ENCODE data around the gene POR. TPM values are rescaled to one million over a fixed set of nuclear protein-coding genes. Genes with fewer than 3 reads are reported as not detected.

The POR gene
- total RNA-seq, 1 experiment from 2014 or later = 151 TPM

DNA sequence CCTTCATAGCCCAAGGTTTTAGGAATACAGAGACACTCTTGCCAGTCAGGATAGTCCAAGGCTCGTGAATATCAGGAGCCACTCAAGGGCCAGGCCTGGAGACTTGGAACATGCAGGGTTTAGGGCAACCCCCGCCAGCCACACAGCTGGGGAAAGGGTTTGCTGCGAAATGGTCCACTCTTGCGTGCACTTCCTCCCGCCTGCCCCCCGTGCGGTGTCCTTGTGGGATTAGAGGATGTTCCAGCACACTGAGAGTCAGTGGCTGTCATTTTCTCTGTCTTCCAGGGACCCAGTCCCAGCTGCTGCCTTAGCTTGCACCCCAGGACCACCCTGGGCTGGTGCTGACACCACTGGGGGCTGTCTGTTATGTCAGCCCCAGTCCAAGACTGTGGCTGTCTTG, 38.5 kb downstream of the POR start:
- Mint-ChIP-seq H3K36me3 (peaks cover 29% of the 10 kb centered on the region), H3K4me1 (peaks cover 16% of the 10 kb centered on the region), H3K27ac (no peak overlapping the region), H3K4me3 (no peak overlapping the region), H3K9me3 (no peaks in the 10 kb centered on the region), H3K27me3 (ENCODE audit: low read depth) (no peaks in the 10 kb centered on the region)
- ChIA-PET POLR2A (no interaction called here), CTCF (no interaction called here)
- DNase-seq (ENCODE audit: low spot score) = no peak
- no peak for ATAC-seq
- TF ChIP-seq FOXP1 (CRISPR knock-in tag; IDR thresholded peaks at IDR 0.05; ENCODE audit: borderline replicate concordance) = no peak
- TF ChIP-seq MXD4 (CRISPR knock-in tag; IDR thresholded peaks at IDR 0.05; ENCODE audit: borderline replicate concordance) = no peak
- TF ChIP-seq PRRX2 (CRISPR knock-in tag; IDR thresholded peaks at IDR 0.05) = no peak
- no peak for TF ChIP-seq PREB (CRISPR knock-in tag; IDR thresholded peaks at IDR 0.05; ENCODE audit: borderline replicate concordance)
- TF ChIP-seq, protein P1, sequence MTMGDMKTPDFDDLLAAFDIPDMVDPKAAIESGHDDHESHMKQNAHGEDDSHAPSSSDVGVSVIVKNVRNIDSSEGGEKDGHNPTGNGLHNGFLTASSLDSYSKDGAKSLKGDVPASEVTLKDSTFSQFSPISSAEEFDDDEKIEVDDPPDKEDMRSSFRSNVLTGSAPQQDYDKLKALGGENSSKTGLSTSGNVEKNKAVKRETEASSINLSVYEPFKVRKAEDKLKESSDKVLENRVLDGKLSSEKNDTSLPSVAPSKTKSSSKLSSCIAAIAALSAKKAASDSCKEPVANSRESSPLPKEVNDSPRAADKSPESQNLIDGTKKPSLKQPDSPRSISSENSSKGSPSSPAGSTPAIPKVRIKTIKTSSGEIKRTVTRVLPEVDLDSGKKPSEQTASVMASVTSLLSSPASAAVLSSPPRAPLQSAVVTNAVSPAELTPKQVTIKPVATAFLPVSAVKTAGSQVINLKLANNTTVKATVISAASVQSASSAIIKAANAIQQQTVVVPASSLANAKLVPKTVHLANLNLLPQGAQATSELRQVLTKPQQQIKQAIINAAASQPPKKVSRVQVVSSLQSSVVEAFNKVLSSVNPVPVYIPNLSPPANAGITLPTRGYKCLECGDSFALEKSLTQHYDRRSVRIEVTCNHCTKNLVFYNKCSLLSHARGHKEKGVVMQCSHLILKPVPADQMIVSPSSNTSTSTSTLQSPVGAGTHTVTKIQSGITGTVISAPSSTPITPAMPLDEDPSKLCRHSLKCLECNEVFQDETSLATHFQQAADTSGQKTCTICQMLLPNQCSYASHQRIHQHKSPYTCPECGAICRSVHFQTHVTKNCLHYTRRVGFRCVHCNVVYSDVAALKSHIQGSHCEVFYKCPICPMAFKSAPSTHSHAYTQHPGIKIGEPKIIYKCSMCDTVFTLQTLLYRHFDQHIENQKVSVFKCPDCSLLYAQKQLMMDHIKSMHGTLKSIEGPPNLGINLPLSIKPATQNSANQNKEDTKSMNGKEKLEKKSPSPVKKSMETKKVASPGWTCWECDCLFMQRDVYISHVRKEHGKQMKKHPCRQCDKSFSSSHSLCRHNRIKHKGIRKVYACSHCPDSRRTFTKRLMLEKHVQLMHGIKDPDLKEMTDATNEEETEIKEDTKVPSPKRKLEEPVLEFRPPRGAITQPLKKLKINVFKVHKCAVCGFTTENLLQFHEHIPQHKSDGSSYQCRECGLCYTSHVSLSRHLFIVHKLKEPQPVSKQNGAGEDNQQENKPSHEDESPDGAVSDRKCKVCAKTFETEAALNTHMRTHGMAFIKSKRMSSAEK (CRISPR knock-in tag; IDR thresholded peaks at IDR 0.05; ENCODE audit: borderline replicate concordance) = no peak
- TF ChIP-seq FOXJ3 (CRISPR knock-in tag; IDR thresholded peaks at IDR 0.05; ENCODE audit: borderline replicate concordance) = no peak
- TF ChIP-seq, protein P2, sequence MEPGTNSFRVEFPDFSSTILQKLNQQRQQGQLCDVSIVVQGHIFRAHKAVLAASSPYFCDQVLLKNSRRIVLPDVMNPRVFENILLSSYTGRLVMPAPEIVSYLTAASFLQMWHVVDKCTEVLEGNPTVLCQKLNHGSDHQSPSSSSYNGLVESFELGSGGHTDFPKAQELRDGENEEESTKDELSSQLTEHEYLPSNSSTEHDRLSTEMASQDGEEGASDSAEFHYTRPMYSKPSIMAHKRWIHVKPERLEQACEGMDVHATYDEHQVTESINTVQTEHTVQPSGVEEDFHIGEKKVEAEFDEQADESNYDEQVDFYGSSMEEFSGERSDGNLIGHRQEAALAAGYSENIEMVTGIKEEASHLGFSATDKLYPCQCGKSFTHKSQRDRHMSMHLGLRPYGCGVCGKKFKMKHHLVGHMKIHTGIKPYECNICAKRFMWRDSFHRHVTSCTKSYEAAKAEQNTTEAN (CRISPR knock-in tag; IDR thresholded peaks at IDR 0.05) = no peak
- TF ChIP-seq NR3C1 (CRISPR knock-in tag; conservative IDR thresholded peaks at IDR 0.05; ENCODE audit: low read depth) = no peak
- TF ChIP-seq NR1H2 (CRISPR knock-in tag; IDR thresholded peaks at IDR 0.05) = no peak
- TF ChIP-seq MYBL2 (CRISPR knock-in tag; IDR thresholded peaks at IDR 0.05) = no peak
- no peak for TF ChIP-seq ZNF121 (CRISPR knock-in tag; IDR thresholded peaks at IDR 0.05)
- TF ChIP-seq ZNF263 (CRISPR knock-in tag; IDR thresholded peaks at IDR 0.05; ENCODE audit: low read depth) = no peak
- no peak for TF ChIP-seq GABPB1 (CRISPR knock-in tag; IDR thresholded peaks at IDR 0.05)
- no peak for TF ChIP-seq SOX15 (CRISPR knock-in tag; IDR thresholded peaks at IDR 0.05)
- no peak for TF ChIP-seq GTF2I (CRISPR knock-in tag; conservative IDR thresholded peaks at IDR 0.05)
- TF ChIP-seq ESRRA (CRISPR knock-in tag; IDR thresholded peaks at IDR 0.05; ENCODE audit: borderline replicate concordance) = no peak

GRCh38 chr7:75953931-75954330, 39.0 kb downstream of the POR start:
- H3K9me3 Mint-ChIP-seq = no peaks in the 10 kb centered on the region
- ATAC-seq (no peak), DNase-seq (ENCODE audit: low spot score) (no peak)
- CTCF ChIA-PET = no interaction called here
- peaks cover 16% of the 10 kb centered on the region for H3K4me1 Mint-ChIP-seq
- H3K4me3 Mint-ChIP-seq = no peak overlapping the region
- H3K27me3 Mint-ChIP-seq (ENCODE audit: low read depth) = no peaks in the 10 kb centered on the region
- H3K27ac Mint-ChIP-seq = no peak overlapping the region; the same call in 1 of the 2 replicates
- POLR2A ChIA-PET = no interaction called here
- H3K36me3 Mint-ChIP-seq = peaks cover 32% of the 10 kb centered on the region
- TF ChIP-seq, protein P3, sequence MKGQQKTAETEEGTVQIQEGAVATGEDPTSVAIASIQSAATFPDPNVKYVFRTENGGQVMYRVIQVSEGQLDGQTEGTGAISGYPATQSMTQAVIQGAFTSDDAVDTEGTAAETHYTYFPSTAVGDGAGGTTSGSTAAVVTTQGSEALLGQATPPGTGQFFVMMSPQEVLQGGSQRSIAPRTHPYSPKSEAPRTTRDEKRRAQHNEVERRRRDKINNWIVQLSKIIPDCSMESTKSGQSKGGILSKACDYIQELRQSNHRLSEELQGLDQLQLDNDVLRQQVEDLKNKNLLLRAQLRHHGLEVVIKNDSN (CRISPR knock-in tag; IDR thresholded peaks at IDR 0.05) = no peak
- TF ChIP-seq ZSCAN18 (CRISPR knock-in tag; IDR thresholded peaks at IDR 0.05) (no peak), ZNF671 (CRISPR knock-in tag; IDR thresholded peaks at IDR 0.05) (no peak), OVOL2 (CRISPR knock-in tag; IDR thresholded peaks at IDR 0.05; ENCODE audit: borderline replicate concordance) (no peak), ARID4B (CRISPR knock-in tag; IDR thresholded peaks at IDR 0.05; ENCODE audit: borderline replicate concordance) (no peak), IRF2 (CRISPR knock-in tag; IDR thresholded peaks at IDR 0.05; ENCODE audit: borderline replicate concordance, low read depth) (no peak)
- TF ChIP-seq, protein P4, sequence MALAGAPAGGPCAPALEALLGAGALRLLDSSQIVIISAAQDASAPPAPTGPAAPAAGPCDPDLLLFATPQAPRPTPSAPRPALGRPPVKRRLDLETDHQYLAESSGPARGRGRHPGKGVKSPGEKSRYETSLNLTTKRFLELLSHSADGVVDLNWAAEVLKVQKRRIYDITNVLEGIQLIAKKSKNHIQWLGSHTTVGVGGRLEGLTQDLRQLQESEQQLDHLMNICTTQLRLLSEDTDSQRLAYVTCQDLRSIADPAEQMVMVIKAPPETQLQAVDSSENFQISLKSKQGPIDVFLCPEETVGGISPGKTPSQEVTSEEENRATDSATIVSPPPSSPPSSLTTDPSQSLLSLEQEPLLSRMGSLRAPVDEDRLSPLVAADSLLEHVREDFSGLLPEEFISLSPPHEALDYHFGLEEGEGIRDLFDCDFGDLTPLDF (CRISPR knock-in tag; IDR thresholded peaks at IDR 0.05) = no peak

Measured in WTC11 (cell line).